GM21529 (cell line): ENCODE results near the gene MYCBPAP.

Source experiments
- ATAC-seq: cut with Tn5 transposase; IDR thresholded peaks from one replicate; pipeline ENCODE4 v1.9.1; 2021; ENCODE audit not compliant: unreplicated experiment

The MYCBPAP gene

DNA sequence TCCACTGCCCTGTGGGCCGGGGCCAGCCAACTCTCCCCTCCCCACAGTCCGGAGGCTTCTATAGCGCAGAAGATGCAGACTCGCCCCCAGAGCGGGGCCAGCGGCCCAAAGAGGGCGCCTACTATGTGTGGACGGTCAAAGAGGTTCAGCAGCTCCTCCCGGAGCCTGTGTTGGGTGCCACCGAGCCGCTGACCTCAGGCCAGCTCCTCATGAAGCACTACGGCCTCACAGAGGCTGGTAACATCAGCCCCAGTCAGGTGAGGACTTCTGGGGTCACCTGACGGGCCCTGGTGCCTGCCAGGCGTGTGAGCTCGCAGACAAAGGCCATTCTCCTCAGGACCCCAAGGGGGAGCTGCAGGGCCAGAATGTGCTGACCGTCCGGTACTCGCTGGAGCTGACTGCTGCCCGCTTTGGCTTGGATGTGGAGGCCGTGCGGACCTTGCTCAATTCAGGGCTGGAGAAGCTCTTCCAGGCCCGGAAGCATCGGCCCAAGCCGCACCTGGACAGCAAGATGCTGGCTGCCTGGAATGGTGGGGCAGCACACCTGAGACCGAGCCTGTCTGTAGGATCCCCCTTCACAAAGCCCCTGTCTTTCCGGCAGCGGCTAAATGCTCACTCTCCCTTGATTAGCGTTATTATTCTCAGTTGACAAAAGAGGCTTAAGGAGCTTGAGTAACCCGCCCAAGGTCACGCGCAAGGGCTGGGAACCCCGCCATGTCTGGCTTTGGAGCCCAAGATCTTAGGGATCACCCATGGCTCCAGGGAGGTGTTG, 42.6 kb downstream of the MYCBPAP start:
- no peak for ATAC-seq

- ATAC-seq: no peak
Measured at GRCh38 chr17:50551433-50551815, 43.2 kb downstream of the MYCBPAP start.

- ATAC-seq: no peak
Measured at GRCh38 chr17:50551884-50552283, 43.6 kb downstream of the MYCBPAP start.

GRCh38 chr17:50554201-50554600, 46.0 kb downstream of the MYCBPAP start:
- ATAC-seq: no peak

DNA sequence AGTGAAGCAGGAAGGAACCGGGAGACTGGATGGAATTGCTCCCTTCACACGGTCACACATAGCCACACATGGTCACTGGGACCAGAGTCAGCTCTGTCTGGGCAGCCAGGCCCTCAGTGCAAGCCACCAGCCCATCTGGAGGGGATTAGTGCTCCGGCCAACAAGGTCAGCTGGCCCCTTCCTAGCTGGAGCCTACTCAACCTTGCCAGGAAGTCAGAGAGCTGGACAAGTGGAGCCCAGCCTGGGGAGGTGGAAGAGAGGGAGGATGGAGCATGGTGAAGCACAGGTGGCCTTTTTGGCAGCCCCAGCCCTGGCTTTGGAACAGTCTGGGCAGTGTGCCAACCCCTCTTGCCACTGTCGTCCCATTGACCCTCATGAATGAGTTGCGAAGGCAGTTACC, 48.6 kb downstream of the MYCBPAP start:
- ATAC-seq: no peak

DNA sequence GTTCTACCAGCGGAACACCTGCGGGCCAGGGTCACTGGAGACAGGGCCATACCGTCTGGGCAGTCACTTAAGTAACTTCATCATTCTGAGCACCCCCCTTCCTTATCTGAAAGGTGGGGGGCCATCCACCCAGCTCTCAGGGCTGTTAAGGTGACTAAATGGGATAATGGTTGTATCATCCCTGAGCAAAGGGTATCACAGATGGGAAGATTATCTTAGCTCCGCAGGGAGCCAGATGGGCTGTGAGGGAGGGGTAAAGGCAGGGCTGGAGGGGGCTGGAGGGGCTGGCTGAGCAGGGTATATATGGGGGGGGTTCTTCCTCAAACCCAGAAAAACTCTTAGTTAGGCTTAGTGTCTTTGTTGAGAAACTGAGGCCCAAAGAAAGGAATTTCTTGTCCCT, 49.4 kb downstream of the MYCBPAP start:
- ATAC-seq: no peak

- no peak for ATAC-seq
Measured at GRCh38 chr17:50558091-50558490, 49.9 kb downstream of the MYCBPAP start.

- ATAC-seq: no peak
Measured at GRCh38 chr17:50558581-50558940, 50.3 kb downstream of the MYCBPAP start.

GRCh38 chr17:50558941-50559614, 50.8 kb downstream of the MYCBPAP start:
- ATAC-seq: no peak

DNA sequence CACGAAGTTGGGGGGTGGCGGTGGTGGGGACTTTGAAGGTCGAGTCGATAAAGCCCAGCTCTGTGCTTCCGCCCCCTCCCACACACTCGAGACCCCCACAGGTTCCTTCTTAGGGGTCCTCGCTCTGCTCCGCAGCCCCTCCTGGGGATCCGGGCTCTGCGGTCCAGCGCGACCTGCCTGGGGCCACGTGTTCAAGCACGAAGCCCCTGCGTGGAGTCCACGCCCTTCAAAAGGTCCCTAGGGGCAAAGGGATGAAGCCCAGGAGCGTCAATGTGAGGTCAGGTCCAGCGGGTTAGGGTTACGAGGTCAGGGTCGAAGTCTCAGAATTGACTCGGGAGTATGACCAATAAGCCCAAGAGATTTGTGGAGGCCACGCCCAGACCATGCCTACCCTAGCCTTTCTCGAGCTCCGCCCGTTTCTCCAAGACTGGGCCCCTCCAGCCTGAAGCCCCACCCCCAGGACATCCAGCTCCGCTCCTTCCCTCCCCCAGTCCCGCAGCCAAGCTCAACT, 51.5 kb downstream of the MYCBPAP start:
- ATAC-seq: no peak

- peak; percentile 85 for ATAC-seq
Measured at GRCh38 chr17:50560185-50560824, 52.1 kb downstream of the MYCBPAP start, which contains the start of gene CACNA1G. Gene CACNA1G (plus strand): TSS chr17:50560715. CDS start chr17:50561460, 745 bp downstream.

- peak; percentile 10 for ATAC-seq
Measured at GRCh38 chr17:50560931-50561745, 52.9 kb downstream of the MYCBPAP start.

- no peak for ATAC-seq
Measured at GRCh38 chr17:50561746-50562141, 53.5 kb downstream of the MYCBPAP start.

DNA sequence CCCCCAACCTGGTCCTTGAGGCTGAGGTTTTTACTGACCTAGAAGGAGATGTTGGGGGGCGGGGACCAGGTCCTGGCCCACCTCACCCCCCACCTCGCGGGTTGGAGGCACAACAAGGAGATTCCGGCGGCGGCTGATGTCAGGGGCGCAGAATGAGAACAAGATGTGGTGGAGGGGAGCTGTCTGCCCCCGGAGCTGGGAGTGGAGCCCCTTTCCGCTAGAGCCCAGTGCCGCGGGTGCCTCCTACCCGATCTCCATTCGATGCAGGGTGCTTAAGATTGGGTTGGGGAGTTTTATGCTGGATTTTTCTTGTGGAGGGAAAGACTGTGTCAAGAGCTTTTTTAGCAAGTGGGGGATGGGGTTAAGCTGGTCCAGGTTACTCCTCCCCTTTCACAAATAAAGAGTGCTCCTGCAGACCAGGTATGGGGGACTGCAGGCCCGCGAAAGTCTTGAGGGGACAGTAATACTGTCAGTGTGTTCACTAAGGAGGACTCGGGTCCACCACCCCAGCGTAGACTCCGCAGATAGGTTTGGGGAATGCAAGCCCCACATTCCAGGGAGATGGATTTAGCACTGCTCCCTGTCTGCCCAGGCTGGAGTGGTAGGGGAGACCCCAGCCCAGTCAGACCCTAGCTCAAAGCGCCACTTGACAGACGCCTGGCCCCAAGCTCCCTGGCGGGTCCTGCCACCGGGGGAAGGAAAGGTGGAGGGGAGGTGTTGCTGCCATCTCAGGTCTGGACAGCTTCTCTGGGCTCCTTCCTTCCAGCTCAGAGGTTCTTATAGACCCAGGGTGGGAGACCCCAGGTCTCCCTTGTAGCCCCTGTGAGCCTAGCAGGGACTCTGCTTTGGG, 54.2 kb downstream of the MYCBPAP start:
- ATAC-seq: no peak

DNA sequence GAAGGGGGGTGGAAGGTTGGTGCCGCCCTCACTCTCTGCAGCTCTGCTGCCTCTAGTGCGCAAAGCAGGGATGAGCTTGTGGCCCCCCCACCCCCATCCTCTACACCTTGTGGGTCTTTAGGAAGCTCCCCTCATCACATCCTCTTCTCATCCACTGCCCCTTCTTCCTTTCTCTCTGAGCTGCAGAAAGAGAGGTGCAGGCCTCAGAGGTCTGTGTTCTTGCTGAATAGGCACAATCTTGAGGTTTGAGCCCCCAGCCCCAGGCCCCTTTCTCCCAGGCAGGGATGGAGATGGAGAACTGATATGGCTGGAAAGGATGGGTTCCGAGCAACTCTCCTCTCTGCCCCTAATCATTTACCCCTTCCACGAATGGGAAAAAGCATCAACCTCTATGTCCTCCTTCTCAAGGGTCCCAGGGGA, 54.9 kb downstream of the MYCBPAP start:
- no peak for ATAC-seq

- ATAC-seq: no peak
Measured at GRCh38 chr17:50564916-50565315, 56.7 kb downstream of the MYCBPAP start.

DNA sequence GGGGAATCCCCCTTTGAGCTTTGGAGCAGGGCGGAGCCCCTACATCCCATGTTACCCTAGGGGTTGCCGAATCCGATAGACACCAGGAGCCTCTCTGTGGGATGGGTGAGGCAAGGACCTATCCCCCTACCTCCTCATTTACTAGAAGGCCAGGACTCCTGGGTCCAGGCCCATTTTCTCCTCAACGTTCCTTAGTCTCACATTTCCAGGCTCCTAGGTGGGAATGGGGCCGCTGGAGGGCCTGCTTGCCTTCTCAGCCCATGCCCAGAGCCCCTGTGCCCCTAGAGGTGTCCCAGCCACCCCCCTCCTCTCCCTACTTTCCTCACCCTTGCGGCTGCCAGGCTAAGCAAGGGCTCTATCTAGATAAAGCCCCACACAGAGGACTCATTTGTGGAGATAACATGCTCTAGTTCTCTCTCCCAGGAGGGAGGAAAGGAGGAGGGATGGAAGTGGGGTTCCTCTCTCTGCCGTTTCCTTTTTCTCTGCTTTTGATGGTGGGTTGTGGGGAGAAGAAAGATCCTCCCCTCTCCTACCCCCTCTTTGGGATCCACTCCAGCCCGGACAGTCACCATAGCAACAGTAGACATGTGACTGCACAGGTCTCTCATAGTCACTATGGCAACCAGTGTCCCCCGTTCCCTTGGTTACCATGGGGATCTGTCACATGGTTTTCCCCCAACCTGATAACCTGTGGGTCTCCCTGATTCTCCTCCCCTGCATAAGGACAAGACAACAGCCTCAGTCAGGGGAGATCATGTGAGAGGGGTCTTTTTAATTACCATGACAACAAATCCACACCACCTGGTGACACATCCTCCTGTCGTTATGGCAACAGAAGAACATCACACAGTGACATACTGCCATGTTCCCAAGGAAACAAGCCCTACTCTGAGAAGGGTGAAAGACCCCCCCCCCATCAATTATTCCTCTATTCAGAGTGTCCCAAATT, 57.4 kb downstream of the MYCBPAP start:
- ATAC-seq: no peak

DNA sequence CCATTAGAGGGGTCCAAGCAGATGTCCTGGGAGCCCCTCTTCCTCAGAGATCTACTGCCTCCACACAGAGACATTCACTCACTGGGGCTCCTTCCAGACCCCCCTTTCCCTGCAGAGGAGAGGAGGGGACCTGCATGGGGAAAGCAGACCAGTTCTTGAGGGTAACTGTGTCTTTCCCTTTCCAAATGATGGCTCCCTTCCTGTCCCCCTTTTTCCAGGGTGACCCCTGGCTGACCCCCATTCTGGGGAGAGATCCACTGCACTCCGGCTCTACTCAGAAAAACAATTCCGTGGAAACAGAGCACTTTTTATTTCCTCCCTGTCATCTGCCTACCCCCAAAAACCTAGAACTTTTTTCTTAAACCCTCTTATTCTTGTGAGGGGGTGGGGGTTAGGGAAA, 58.6 kb downstream of the MYCBPAP start:
- ATAC-seq: no peak

- no peak for ATAC-seq
Measured at GRCh38 chr17:50568659-50569058, 60.4 kb downstream of the MYCBPAP start.
